ENCODE results near the gene PSMD1.

The PSMD1 gene

DNA sequence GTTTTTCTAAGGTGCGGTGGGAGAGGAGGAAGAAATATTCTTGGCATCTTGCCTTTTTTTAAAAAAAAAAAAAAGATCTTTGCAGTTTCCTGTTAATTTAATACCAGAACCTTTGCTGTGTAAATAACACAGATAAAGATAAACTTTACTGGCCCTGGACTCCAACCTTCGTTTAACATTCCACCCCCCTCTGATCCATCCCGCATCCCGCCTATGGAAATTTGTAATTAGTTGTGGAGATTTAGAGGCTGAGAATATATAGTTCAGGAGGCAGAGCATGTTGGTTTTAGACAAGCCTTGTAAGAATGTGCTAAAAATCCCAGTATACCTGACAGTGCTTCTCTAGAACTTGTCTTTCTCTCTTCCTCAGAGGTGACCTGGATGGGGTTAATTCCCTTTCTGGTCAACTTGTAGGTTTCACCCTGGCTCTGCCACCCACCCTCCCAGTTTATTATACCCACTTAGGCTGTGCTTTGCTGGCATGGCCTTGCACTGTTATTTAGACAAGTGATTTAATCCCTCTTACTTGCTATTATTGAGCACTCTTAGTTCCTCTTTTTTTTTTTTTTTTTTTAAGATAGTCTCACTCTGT, 22.3 kb upstream of the PSMD1 start:
- no peak for DNase-seq (ENCODE audit: low read depth in 2 of 3, low spot score in 1 of 3)

DNA sequence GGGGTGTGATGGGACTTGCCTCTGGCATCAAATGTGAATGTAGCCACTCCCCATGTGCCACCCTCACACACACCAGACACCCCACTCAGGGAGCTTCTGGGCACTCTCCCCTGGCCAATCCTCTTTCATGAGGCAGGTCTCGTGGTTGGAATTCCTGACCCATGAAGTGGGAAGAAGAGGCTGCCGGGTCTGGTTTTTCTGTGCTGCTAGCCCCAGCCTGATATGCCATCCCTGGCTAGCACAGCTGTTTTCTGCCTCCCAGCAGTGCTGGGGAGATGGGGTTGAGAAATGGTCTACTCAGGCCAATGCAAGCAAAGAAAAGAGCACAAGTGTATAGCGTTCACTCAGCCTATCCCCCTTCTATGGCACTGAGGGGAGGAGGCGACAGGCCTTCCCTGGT, 20.5 kb upstream of the PSMD1 start:
- no peak for DNase-seq (ENCODE audit: low read depth in 2 of 3, low spot score in 1 of 3)

DNA sequence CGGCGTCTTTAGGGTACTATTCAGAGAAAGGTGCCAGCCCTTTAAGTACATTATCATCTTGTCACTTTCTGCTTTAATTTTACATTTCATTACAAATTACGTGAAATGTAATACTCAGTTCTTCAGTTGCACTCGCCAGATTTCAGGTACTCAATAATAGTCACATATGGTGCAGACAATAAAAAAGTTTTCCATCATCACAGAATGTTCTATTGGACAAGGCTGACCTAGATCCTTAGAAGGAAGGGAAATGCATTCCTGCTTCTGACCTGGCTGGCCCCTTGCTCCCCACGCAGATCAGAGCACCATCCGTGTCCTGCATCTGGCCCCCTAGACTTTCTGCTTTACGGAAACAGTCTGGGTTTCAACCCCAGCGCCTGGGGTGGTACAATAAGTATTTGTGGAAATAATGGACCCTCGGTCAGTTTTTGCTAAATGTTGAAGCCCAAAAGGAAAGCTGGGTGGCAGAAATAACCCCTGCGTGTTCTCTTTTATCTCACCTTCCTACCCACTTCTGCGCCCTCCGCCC, 20.0 kb upstream of the PSMD1 start:
- no peak for DNase-seq (ENCODE audit: low read depth in 2 of 3, low spot score in 1 of 3)

DNA sequence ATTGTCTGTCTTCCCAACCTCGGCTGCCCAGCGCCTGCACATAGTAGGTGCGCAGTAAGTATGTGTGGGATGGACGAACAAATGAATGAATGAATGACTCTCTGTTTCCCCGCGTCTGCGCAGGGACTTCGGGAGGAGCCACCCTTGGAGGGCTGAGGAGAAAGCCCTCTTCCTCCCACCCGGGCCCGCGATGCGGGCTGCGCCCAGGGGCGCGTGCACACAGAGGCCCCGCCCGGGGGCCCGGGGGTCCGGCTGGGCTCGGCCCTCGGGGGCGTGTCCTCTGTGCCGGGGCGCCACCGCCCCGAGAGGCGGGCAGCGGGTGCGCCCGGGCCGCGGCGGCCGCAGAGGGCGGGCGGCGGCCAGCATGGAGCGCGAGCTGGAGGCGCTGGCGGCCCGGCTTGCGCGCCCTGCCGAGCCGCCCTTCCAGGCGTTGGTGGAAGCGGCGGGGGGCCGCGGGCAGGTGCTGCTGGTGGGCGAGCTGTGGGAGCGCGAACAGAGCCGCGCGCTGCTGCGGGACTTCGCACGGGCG, 19.4 kb upstream of the PSMD1 start, which contains the start of gene C2orf72:
Gene C2orf72 (plus strand): TSS at position 322 of the 529 bp plus-strand sequence. CDS start 43 bp downstream, at position 365.
- DNase-seq (ENCODE audit: low read depth in 2 of 3, low spot score in 1 of 3), result no peak

DNA sequence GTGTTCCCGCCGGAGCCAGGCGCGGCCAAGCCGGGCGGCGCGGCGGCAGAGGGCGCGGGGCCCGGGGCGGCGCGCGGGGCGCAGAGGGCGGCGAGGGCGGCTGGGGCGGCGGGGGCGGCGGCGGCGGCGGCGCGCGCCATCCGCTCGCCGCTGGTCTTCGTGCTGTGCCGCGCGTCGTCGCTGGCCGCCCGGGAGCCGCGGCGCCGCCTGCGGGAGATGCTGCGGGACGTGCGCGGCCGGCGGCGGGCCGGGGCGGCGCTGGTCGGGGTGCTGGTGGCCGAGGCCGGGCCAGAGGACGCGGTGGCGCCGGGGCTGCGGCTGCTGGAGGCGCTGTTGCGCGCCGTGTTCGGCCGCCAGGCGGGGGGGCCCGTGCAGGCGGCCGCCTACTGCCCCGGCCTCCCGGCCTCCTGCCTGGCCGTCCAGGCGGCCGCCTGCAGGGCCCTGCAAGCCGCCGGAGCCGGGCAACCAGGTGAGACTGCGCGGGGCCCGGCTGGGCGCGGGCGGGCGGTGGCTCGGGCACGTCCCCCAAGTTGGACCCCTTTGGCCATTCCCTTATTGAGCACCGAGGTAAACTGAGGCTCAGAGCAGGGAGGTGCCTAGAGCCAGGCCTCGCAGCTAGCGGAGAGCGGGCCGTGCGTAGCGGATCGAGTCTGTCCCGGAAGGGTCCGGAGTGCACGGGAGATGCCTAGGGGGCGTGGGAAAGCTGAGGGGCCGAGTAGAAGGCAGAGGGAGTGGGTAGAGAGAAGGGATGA, 18.8 kb upstream of the PSMD1 start:
- DNase-seq (ENCODE audit: low read depth in 2 of 3, low spot score in 1 of 3), result no peak

DNA sequence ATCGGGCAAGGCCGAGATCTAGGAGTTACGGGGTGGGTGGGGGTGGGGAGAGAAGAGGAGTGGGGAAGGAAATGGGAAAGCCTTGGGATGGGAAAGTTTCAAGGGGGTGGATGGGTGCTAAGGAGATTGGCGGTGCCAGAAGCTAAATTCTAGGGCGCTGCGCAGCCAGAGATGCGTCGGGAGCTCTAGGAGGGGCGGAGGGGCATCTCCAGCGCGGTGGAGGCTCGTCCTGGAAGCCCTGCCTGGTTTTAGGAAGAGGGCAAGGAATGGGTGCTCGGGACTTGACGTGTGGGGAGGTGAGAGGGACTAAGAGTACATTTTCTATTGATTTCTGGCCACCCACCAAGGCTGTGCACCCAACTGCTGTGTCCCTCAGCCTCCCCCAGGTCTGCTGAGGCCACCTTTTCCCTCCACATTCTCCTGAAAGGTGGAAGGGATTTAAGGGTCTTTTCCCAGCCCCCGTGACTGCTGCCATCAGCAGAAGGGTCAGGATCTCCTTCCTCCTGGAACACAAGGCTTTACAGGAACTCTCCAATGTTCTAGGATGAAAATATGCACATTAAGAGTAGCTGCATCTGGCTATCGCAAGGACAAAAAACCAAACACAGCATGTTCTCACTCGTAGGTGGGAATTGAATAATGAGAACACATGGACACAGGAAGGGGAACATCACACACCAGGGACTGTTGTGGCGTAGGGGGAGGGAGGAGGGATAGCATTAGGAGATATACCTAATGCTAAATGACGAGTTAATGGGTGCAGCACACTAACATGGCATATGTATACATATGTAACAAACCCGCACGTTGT, 18.0 kb upstream of the PSMD1 start:
- no peak for DNase-seq (ENCODE audit: low read depth in 2 of 3, low spot score in 1 of 3)

DNA sequence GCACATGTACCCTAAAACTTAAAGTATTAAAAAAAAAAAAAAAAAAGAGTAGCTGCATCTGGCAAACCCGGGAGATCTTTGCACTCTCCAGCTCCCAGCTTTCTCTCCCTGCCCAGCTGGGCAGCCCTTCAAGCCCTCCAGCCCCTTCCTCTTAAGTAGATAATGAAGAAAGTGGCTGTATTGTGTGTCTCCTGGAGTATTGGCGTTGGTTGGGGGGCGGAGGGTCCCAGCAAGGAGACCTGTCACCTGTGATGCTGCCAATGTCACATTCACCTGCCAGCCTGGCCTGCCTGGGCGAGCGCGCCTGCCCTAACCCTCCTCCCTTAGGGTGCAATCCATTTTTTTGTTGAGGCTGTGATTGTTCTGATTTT, 17.4 kb upstream of the PSMD1 start:
- DNase-seq (ENCODE audit: low read depth in 2 of 3, low spot score in 1 of 3), result no peak

DNA sequence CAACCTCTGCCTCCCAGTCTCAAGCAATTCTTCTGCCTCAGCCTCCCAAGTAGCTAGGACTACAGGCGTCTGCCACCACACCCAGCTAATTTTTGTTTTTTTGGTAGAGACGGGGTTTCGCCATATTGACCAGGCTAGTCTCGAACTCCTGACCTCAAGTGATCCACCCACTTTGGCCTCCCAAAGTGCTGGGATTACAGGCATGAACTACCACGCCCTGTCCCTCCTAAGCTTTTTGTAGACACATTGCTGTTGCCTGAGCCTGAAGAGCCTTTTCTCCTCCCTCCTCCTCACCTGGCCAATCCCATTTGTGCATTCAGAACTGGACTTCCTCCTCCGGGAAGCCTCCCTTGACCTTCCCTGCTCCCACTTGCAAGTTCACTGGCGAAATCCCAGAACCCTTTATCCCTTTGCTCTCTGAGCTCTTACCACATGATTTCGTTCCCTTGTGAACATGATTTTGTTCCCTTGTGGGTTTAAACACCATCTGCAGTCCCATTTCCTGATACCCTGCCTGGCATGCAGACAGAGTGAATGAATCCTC, 16.8 kb upstream of the PSMD1 start:
- DNase-seq (ENCODE audit: low read depth in 2 of 3, low spot score in 1 of 3), result no peak

DNA sequence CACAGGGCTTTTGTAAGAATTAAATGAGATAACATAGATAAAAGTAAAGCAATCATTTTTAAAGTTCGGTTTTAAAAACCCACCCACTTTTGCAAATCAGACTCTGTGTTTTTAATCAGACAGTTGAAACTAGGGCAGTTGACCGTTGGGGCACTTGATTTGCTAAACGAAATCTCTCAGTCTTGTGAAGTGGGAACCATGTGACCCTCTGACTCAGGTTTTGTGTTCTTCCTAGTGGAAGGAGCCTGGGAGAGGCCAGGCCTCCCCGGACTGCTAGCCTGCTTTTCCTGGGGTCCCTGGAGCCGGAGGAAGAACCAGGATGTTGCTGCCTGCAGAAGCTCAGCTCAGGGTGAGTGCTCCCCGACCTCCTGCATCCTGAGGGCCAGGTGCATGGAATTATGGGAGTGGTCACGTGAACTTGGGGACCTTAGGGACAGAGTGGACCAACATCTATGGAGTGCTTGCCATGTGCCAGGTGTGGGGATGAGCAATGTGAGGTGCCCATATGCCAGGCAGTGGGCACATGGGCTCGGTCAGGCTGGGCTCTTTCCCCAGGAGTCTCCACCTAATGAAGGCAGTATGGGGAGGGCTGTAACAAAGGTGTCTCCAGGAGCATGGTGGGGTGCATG, 15.5 kb upstream of the PSMD1 start:
- no peak for DNase-seq (ENCODE audit: low read depth in 2 of 3, low spot score in 1 of 3)

DNA sequence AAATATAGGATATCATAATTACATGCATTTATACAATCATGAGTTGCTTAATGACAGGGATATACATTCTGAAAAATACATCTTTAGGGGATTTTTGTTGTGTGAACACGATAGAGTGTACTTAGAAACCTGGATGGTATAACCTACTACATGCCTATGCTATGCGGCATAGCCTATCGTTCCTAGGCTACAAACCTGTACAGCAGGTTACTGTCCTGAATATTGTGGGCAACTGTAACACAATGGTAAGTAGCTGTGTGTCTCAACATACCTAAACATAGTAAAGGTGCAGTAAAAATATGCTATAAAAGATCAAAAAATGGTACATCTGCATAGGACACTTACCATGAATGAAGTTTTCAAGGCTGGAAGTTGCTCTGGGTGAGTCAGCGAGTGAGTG, 12.9 kb upstream of the PSMD1 start:
- no peak for DNase-seq (ENCODE audit: low read depth in 2 of 3, low spot score in 1 of 3)

DNA sequence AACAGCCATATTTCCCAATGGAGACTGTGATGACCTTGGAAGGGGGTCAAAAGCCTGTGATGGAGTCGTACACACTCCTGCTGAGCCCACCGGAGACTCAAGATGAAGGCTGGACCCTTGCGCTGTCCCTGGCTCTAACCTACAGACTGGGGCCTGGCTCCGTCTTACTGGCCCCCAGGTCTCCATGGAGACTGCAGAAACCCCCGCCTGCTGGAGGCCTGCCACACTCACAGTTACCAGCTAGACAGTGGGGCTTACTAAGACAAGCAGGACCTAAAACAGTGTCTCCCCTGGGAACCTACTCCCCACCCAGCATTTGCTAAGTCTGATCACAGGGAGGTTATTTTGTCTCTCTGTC, 9.8 kb upstream of the PSMD1 start:
- DNase-seq (ENCODE audit: low read depth in 2 of 3, low spot score in 1 of 3), result no peak

DNA sequence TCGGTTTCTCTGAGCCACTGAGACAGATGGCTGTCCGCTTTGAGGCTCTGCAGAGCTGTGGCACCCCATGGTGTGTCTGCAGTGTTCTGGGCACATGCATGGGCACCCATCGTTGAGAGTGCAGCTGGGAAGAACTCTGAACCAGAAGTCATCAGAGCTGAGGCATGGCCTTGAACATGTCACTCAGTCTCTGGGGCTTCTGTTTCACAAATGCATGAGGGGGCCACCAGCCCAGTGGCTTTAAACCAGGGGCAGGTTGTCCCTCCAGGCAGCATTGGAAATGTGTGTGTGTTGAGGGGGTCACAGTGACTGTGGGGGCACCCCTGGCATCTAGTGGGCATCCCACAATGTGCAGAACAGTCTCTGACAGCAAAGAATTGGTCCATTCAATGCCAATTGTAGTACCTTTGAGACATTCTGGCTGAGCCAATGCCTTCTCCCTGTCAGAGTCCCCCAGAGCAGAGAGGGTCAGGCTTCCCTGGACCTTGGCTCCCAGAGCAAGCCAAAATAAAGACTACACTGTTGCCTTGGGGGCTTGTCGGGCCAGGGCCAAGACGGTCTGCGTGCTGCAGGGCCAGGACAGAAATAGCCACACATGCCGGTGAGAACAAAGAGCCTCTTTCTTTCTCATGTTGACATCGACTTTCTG, 9.3 kb upstream of the PSMD1 start:
- DNase-seq (ENCODE audit: low read depth in 2 of 3, low spot score in 1 of 3), result no peak

DNA sequence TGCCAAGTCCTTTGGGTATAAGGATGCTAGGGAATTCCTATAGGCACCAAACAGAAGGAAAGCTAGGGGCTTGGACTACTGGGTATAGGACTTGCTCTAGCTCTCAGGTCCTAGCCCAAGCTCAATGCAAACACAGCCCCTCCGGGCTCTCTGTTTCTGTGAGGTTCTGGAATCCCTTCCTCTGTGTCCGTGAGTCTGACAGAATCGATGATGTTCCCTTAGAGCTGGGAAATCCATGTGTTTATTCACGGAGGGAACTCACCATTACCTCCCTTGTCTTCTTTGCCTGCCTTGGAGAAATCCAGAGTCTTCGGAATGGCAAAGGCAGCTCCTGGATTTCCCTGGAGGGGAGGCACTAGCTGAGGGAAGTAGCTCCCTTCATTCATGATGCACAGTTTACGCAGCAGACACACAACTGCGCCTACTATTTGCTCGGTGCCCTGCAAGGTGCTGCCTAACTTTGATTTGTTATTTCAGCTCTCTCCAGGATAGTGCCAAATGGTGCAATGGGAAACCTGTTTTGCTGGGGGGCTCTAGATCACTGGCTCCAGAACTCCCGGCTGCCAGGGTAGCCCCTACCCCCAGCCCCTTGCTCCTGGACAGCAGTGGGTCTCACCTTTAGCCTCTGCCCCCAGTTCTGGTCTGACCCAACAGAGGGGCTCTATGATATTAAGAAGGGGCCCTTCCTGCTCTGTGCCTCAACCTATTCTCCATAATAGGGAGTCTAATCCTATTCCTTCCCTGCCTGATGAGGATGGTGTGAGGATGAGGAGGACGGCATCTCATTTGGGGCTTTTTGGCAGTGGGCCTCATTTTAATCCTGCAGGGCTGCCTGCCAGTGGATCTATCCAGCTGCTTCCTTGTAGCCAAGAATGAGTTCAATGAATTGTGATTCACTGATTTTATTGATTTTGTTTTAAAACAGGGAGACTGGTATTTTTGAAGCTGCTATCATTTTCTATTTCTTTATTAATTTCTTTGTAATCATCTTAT, 8.4 kb upstream of the PSMD1 start:
- no peak for DNase-seq (ENCODE audit: low read depth in 2 of 3, low spot score in 1 of 3)

DNA sequence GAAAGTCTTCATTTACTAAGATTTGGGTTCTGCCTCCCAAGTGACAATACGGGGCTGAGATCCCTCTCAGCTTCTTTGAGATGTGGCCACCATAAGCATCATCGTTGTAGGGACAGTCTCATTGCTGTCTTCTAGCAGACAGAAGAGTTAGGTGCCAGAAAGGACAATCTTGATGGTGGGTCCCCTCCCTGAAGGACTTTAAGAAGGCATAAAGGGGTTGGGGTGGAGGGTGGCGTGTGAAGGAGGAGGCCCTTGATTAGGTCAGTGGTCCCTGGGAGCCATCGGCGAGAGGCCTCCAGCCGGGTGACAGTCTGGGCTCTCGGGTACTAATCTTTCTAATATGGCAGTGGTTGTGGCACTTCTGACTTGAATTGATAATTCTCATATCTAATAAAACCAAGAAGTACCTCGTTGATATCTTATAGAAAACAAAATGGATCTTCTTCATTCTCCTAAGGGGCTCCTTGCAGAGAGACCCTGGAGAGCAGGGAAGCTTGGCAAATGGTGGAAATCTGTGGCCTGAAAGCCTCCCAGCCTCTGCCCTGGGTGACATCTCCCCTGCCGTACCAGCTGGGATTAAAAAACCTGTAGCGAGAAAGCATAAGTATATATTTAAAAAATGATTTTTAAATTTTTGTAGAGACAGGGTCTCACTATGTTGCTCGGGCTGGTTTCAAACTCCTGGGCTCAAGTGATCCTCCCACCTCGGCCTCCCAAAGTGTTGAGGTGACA, 7.2 kb upstream of the PSMD1 start:
- DNase-seq (ENCODE audit: low read depth in 2 of 3, low spot score in 1 of 3), result no peak

DNA sequence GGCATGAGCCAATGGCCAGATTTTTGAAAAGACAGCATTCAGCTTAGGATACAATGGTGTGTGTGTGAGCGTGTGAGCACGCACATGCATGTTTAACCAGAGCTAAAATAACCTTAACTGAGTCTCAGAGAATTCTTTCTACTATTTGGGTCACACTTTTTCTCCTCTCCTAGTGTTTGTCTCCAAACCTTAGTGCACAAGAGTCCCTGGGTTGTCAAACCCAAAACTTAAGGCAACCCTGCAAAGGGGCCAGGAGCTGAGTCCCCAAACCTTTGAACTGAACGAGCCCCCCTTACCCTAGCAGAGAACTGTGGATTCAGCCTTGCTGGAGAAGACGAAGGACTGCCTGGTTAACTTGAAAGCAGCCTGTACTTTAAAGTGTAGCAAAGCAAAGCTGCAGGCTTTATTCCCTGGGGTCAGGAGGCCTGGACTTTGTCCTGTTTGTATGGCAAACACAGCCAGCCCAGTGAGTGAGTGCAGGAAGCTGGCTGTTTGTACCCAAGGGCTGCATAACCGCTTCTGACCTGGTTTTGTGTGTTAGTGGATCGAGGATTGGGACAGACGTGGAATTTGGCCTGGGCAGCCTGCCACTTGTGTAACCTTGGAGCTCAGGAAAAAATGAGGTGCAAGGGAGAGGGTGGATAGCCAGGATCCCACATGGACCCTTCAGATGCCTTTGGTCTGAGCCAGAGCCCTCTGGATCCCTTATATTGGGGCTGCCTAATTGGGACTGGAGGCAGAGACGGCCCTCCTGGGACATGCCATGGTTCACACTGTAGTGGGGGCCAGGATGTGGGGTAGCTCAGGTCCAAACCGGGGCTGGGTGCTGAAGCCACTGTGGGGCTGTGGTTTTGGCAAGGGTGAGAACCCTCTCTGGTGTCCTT, 6.4 kb upstream of the PSMD1 start:
- DNase-seq (ENCODE audit: low read depth in 2 of 3, low spot score in 1 of 3), result no peak

DNA sequence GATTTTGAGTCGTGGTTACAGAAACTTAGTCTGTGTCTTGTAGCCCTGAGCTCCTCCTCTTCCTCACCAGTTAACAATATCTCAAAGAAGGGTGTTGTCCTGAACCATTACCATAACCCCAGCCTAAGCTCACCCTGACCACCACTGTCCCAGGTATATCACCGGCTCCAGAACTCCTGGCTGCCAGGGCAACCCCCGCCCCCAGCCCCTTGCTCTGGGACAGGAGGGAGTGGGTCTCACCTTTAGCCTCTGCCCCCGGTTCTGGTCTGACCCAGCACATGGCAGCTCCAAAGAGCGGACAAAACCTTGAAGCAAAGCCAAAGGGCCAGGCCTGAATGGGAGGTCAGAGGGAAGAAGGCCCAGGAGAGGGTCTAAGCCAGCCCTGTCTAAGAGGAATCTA, 5.6 kb upstream of the PSMD1 start:
- no peak for DNase-seq (ENCODE audit: low read depth in 2 of 3, low spot score in 1 of 3)

Measured in stimulated activated CD4-positive, alpha-beta T cell treated with anti-CD3 and anti-CD28 coated beads, Interleukin-12 subunit alpha, Interleukin-12 subunit beta, amount 100 ng/mL, for 48 hours (primary cell).